GM04503 (cell line): Measurements from ENCODE around the gene PRSS1.
"Not testable (repeated sequence)": the region's sequence is repeated elsewhere in the genome, so short reads cannot be mapped to it uniquely, and the experiment has no call there.

Experiments used
- DNase-seq: peaks from one replicate; pipeline ENCODE4 v3.0.0-alpha.2; 2012; ENCODE audit warnings: low read depth

PRSS1 gene

GRCh38 chr7:142748410-142748809 is 862 bp upstream of the PRSS1 start:
- not testable (repeated sequence) for DNase-seq

- no peak for DNase-seq
Observed at GRCh38 chr7:142750321-142750938, 1.2 kb downstream of the PRSS1 start.

GRCh38 chr7:142751526-142752175 is 2.4 kb downstream of the PRSS1 start:
- not testable (repeated sequence) for DNase-seq

GRCh38 chr7:142752376-142753225 is 3.3 kb downstream of the PRSS1 start:
- no peak for DNase-seq

GRCh38 chr7:142753366-142753765 is 4.1 kb downstream of the PRSS1 start:
- DNase-seq = no peak

- DNase-seq = not testable (repeated sequence)
Observed at GRCh38 chr7:142753925-142754491, 4.7 kb downstream of the PRSS1 start.

- DNase-seq = no peak
Observed at GRCh38 chr7:142754681-142755575, 5.7 kb downstream of the PRSS1 start.

GRCh38 chr7:142758312-142758711 is 9.0 kb downstream of the PRSS1 start:
- DNase-seq = not testable (repeated sequence)

- no peak for DNase-seq
Observed at GRCh38 chr7:142759433-142759832, 10.2 kb downstream of the PRSS1 start.

GRCh38 chr7:142760071-142760642 is 10.9 kb downstream of the PRSS1 start:
- no peak for DNase-seq

- not testable (repeated sequence) for DNase-seq
Observed at GRCh38 chr7:142761606-142762005, 12.3 kb downstream of the PRSS1 start.

GRCh38 chr7:142762104-142762503 is 12.8 kb downstream of the PRSS1 start:
- DNase-seq = no peak

GRCh38 chr7:142767451-142767850 is 18.2 kb downstream of the PRSS1 start:
- no peak for DNase-seq

GRCh38 chr7:142767861-142768260 is 18.6 kb downstream of the PRSS1 start:
- DNase-seq = no peak

GRCh38 chr7:142768885-142769284 is 19.6 kb downstream of the PRSS1 start:
- not testable (repeated sequence) for DNase-seq

- no peak for DNase-seq
Observed at GRCh38 chr7:142770661-142771352, 21.5 kb downstream of the PRSS1 start, which contains the start of gene PRSS2. Gene PRSS2, plus strand, starts transcription at chr7:142770970. Its CDS starts 13 bp downstream, at chr7:142770983.

GRCh38 chr7:142771353-142771723 is 22.1 kb downstream of the PRSS1 start:
- DNase-seq = no peak

- no peak for DNase-seq
Observed at GRCh38 chr7:142772051-142772450, 22.8 kb downstream of the PRSS1 start.

- no peak for DNase-seq
Observed at GRCh38 chr7:142772673-142773072, 23.4 kb downstream of the PRSS1 start.

- no peak for DNase-seq
Observed at GRCh38 chr7:142773230-142773629, 24.0 kb downstream of the PRSS1 start.
